Activated naive CD8-positive, alpha-beta T cell treated with anti-CD3 and anti-CD28 coated beads, Interleukin-2, amount 50 U/mL, for 24 hours (primary cell): ENCODE measurements around the gene FGF22.

Experiments
- ATAC-seq: fragments of 150-1000 bp; cut with Tn5 transposase; one replicate; pipeline ENCODE4 v1.10.0; 2021
- DNase-seq: peaks from one replicate; pipeline ENCODE4 v3.0.0; 2021
- H3K27ac Mint-ChIP-seq: one replicate; pipeline ENCODE4 v1.8.0; 2021; ENCODE audit warnings: mild to moderate bottlenecking, mixed read lengths
- H3K27me3 Mint-ChIP-seq: one replicate; pipeline ENCODE4 v1.8.0; 2021; ENCODE audit warnings: mixed read lengths
- H3K36me3 Mint-ChIP-seq: one replicate; pipeline ENCODE4 v1.8.0; 2021; ENCODE audit warnings: low read depth, mixed read lengths
- H3K4me1 Mint-ChIP-seq: one replicate; pipeline ENCODE4 v1.8.0; 2021; ENCODE audit warnings: mixed read lengths
- H3K4me3 Mint-ChIP-seq: one replicate; pipeline ENCODE4 v1.8.0; 2021; ENCODE audit warnings: mild to moderate bottlenecking, moderate library complexity, mixed read lengths
- H3K9me3 Mint-ChIP-seq: one replicate; pipeline ENCODE4 v1.8.0; 2021; ENCODE audit warnings: mixed read lengths

FGF22 gene

DNA sequence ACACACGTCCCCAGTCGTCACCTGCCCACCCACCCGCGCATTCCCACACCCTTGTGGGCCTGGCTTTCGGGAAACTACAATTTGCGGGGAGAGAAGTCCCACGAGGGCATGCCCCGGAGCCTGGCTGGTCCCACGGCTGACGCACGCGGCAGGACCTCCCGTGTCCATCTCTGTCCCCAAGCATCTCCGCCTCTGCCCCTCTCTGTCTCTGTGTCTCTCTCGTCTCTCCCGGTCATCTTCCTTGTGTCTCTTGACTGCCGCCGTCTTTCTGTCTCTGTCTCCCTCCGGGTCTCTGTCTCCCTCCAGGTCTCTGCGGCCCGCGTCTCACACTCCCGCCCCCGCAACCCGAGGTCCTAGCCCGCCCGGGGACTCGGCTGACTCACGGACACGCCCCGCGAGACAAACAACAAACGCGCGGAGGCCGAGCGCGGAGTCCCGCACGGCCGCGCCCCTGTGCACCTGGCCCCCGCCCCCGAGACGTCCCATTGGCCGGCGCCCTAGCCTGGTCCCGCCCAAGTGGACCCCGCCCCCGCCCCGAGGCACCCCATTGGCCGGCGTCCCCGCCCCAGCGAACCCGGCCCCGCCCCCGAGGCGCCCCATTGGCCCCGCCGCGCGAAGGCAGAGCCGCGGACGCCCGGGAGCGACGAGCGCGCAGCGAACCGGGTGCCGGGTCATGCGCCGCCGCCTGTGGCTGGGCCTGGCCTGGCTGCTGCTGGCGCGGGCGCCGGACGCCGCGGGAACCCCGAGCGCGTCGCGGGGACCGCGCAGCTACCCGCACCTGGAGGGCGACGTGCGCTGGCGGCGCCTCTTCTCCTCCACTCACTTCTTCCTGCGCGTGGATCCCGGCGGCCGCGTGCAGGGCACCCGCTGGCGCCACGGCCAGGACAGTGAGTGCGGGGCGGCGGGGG, at the start of gene FGF22:
Gene FGF22 (plus strand): TSS at position 627 of the 908 bp plus-strand sequence. CDS start 47 bp downstream, at position 674.
- ATAC-seq (peak; percentile 89), DNase-seq (peak; percentile 95)
- Mint-ChIP-seq H3K36me3 (no peaks in the 10 kb centered on the region), H3K4me1 (peaks cover 9% of the 10 kb centered on the region), H3K27ac (peak within 1 kb of the TSS; percentile 83), H3K4me3 (peak within 1 kb of the TSS; percentile 79), H3K27me3 (peaks cover 2% of the 10 kb centered on the region), H3K9me3 (no peaks in the 10 kb centered on the region)

DNA sequence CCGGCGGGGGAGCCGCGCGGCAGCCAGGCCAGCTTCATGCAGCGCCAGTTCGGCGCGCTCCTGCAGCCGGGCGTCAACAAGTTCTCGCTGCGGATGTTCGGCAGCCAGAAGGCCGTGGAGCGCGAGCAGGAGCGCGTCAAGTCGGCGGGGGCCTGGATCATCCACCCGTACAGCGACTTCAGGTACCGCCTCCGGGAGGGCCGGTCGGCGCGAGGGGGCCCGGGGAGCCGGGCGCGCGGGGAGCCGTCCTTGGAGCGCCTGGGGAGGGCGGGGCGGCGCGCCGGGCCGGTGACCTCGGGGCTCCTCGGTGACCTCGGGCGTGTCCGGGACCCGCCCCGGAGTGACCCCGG, 49.3 kb upstream of the FGF22 start:
- ATAC-seq (peak; percentile 30), DNase-seq (no peak)
- Mint-ChIP-seq H3K9me3 (no peaks in the 10 kb centered on the region), H3K4me3 (no peak overlapping the region), H3K27ac (no peak overlapping the region), H3K36me3 (no peaks in the 10 kb centered on the region), H3K27me3 (peaks cover 34% of the 10 kb centered on the region), H3K4me1 (peaks cover 3% of the 10 kb centered on the region)

DNA sequence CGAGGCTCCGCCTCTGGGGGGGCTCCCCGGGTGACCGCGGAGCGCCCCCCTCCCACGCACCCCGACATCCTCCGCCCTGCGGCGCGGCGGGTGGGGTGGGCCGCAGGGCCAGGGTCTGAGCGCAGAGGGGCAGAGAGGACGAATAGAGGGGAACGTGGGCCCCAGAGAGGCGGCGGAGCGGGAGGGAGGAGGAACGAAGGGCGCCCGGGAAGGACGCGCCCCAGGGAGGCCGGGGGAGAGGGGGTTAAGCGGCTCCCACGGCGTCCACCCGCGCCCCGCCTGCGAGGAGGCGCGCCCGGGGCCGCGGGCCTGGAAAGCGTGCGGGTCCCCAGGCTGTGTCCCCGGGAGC, 49.0 kb upstream of the FGF22 start:
- Mint-ChIP-seq H3K36me3 (no peaks in the 10 kb centered on the region), H3K27ac (no peak overlapping the region), H3K4me1 (peaks cover 3% of the 10 kb centered on the region), H3K27me3 (peaks cover 34% of the 10 kb centered on the region), H3K9me3 (no peaks in the 10 kb centered on the region), H3K4me3 (no peak overlapping the region)
- no peak for ATAC-seq
- no peak for DNase-seq

DNA sequence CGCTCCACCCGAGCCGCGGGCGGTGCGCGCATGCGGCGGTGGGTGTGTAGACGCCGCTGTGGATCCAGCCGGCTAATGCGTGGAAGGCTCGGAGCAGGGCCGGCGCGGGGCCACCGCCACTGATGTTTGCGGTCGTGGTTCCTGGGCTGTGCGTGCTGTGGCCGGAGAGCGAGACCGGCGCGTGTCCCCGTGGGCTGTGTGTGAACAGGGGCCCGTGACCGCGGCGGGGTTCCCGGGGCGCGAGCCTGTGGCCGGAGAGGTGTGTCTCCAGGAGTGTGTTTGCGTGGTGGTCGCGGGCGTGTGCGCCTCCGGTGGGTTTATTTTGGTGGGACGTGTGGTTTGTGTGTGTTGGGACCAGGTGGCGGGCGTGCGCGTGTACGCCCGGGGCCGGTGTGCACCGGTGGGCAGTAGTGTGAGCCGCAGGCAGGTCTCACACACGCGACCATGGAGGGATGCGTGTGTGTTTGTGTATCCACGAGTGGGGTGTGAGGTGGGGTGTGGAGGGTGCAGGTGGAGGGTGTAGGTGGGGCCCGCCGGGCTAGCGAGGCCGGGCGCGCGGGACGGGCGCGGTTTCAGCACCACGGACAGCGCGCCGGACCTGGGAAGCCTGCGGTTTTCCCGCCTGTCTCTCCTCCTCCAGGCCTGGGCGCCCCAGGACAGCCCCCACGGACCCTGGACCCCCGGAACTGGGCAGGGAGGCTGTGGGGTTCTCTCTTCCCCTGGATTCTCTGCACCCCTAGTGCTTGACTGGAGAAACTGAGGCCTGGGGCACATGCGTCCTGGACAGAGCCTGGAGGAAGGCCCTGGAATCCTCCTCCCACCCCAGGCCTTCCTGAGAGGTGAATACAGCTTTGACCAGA, 48.4 kb upstream of the FGF22 start:
- DNase-seq (no peak), ATAC-seq (no peak)
- H3K36me3 Mint-ChIP-seq = no peaks in the 10 kb centered on the region
- H3K27me3 Mint-ChIP-seq = peaks cover 29% of the 10 kb centered on the region
- H3K9me3 Mint-ChIP-seq = no peaks in the 10 kb centered on the region
- no peak overlapping the region for H3K4me3 Mint-ChIP-seq
- H3K27ac Mint-ChIP-seq = no peak overlapping the region
- H3K4me1 Mint-ChIP-seq = peaks cover 3% of the 10 kb centered on the region

DNA sequence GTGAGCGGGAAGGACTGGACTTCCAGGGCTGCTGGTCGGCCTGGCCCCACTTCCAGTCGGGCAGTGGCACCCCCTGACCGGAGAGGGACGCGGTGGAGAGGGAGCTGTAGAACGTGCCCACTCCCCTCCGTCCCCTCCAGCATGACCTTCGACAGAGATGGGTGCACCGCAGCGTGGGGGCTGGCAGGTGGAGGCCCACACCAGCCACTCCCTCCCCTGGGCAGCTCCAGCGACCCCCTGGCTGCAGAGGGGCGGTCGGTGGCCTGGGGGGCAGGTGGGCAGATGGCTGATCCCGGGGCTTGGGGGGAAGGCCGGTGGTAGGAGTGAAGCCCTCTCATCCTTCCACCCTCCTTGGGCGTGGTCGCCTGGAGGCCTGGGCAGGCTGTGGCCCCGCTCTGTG, 47.6 kb upstream of the FGF22 start:
- H3K36me3 Mint-ChIP-seq = no peaks in the 10 kb centered on the region
- H3K27me3 Mint-ChIP-seq = peaks cover 26% of the 10 kb centered on the region
- no peak overlapping the region for H3K27ac Mint-ChIP-seq
- H3K9me3 Mint-ChIP-seq = no peaks in the 10 kb centered on the region
- DNase-seq = no peak
- no peak for ATAC-seq
- peaks cover 3% of the 10 kb centered on the region for H3K4me1 Mint-ChIP-seq
- no peak overlapping the region for H3K4me3 Mint-ChIP-seq

DNA sequence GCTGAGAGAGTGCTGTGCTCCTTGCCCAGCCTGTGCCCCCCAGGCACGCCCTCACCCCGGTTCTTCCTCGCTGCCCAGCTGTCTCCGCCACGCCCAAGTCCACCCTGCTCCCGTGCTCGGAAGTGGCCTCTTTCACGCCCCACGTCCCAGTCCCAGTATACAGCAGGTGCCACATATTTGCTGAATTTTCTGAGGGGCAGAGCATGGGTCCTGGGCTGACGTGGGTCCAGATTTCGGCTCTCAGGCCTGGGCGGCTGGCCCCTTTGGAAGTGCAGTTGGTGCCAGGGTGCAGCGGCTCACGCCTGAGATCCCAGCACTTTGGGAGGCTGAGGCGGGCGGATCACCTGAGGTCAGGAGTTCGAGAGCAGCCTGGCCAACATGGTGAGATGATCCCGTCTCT, 46.6 kb upstream of the FGF22 start:
- DNase-seq = no peak
- Mint-ChIP-seq H3K4me1 (peaks cover 2% of the 10 kb centered on the region), H3K36me3 (no peaks in the 10 kb centered on the region), H3K27ac (no peak overlapping the region), H3K4me3 (no peak overlapping the region), H3K9me3 (no peaks in the 10 kb centered on the region), H3K27me3 (peaks cover 25% of the 10 kb centered on the region)
- ATAC-seq = no peak

DNA sequence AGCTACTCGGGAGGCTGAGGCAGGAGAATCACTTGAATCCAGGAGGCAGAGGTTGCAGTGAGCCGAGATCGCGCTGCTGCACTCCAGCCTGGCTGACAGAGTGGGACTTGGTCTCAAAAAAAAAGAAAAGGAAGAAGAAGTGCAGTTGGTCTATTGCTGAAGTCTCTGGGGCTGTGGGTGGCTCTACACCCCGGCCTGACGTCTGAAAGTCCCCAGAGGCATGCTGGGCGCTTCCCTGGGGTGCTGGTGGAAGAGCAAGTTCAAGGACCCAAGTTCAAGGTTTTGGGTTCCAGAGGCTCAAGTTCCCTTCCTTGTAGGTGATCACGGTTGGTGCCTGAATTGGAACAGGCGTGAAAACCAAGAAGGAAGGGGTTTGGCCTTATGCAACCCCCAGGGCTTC, 46.2 kb upstream of the FGF22 start:
- peaks cover 2% of the 10 kb centered on the region for H3K4me1 Mint-ChIP-seq
- no peak overlapping the region for H3K27ac Mint-ChIP-seq
- ATAC-seq (no peak), DNase-seq (no peak)
- H3K36me3 Mint-ChIP-seq = no peaks in the 10 kb centered on the region
- no peak overlapping the region for H3K4me3 Mint-ChIP-seq
- H3K27me3 Mint-ChIP-seq = peaks cover 23% of the 10 kb centered on the region
- no peaks in the 10 kb centered on the region for H3K9me3 Mint-ChIP-seq

DNA sequence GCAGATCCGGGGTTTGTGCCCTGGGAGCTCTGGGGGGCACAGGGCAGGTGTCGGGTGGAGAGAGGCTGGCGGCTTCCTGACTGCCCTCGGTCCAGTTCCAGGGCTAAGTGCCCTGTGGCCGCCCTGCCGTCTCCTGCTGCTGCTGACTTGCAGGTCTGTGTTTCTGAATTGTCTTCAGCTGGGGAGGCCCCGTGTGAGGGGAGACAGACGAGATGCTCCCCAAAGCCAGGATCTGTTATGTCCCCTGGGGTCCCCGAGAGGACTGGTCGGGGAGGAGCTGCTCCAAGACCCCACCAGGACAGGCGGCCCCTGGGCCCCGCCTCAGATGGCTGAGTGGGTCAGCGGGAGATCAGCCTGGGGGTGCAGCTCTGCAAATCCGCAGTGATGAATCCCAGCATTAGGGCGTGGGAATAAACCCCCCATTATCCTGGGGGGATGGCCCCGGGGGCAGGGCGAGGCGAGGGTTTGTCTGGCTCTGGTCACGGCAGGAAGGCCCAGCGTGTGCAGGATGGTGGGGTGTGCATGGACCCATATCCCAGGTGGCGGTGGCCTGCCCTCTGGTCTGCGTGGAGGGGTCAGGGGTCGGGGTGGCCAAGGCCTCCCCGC, 45.3 kb upstream of the FGF22 start:
- no peak for DNase-seq
- no peaks in the 10 kb centered on the region for H3K4me1 Mint-ChIP-seq
- no peak overlapping the region for H3K27ac Mint-ChIP-seq
- H3K9me3 Mint-ChIP-seq = no peaks in the 10 kb centered on the region
- no peak for ATAC-seq
- no peaks in the 10 kb centered on the region for H3K36me3 Mint-ChIP-seq
- H3K4me3 Mint-ChIP-seq = no peak overlapping the region
- peaks cover 15% of the 10 kb centered on the region for H3K27me3 Mint-ChIP-seq

DNA sequence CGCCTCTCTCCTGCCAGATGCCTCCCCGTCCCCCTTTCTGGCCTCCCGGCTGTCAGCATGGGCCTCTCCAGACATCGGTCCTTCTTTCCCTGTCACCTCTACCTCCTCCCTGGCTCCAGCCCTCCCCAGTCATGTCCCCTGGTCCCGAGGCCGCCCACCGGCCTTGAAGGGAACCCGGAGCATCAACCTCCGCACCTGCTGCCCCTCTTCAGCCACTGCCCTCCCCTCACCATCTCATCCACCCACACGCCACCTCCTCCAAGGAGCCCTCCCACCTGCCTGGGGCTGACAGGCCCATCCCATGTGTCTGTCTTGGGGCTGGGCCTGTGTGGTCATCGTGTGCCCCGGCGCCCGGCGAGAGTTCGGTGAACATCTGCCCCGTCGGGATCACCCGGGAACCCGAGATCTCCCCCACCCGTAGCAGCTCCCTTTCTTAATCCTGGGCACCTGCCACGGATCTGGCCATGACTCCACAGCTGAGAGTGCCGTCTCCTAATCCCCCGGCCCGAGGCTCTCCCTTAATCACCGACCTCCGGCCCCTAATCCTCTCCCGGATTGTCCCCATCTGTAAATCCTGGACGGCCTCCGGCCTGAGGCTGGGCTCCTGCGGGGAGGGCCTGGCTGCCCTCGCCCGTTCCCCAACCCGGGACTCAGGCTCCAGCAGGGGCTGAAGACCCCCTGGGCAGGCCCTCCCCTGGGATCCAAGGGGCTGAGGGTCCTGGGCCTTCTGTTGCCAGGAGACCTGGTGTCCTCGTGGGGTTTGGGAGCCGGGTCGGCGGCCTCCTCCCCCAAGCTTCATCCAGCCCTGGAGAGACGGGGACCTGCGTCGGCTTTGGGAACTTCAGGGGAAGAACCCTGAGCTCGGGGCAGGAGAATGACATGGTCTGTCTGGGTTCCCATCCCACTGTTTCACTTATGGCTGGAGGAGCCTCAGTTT, 44.1 kb upstream of the FGF22 start:
- H3K36me3 Mint-ChIP-seq = no peaks in the 10 kb centered on the region
- no peaks in the 10 kb centered on the region for H3K4me1 Mint-ChIP-seq
- no peak overlapping the region for H3K4me3 Mint-ChIP-seq
- H3K27me3 Mint-ChIP-seq = peaks cover 15% of the 10 kb centered on the region
- no peak overlapping the region for H3K27ac Mint-ChIP-seq
- ATAC-seq = no peak
- no peaks in the 10 kb centered on the region for H3K9me3 Mint-ChIP-seq
- DNase-seq = no peak

DNA sequence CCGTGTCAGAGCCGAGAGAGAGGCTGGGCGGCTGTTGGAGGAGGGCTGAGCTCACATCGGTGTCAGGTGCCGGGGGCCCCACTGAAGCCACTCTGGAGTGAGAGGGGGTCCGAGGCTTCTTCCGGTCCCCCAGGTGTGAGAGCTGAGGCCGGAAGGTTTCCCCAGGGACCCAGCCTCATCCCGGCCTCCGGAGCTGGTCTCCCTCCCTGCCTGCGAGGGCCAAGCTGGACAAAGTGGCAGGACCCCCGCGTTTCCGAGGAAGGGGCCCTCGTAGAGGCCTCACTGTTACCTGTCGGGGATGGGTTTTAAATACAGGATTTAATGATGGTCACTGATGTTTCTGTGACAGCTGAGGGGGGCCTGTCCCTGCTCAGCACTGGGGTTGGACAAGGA, 43.4 kb upstream of the FGF22 start:
- Mint-ChIP-seq H3K4me1 (no peaks in the 10 kb centered on the region), H3K27me3 (peaks cover 13% of the 10 kb centered on the region), H3K4me3 (no peak overlapping the region), H3K36me3 (no peaks in the 10 kb centered on the region), H3K27ac (no peak overlapping the region), H3K9me3 (no peaks in the 10 kb centered on the region)
- ATAC-seq (no peak), DNase-seq (no peak)

DNA sequence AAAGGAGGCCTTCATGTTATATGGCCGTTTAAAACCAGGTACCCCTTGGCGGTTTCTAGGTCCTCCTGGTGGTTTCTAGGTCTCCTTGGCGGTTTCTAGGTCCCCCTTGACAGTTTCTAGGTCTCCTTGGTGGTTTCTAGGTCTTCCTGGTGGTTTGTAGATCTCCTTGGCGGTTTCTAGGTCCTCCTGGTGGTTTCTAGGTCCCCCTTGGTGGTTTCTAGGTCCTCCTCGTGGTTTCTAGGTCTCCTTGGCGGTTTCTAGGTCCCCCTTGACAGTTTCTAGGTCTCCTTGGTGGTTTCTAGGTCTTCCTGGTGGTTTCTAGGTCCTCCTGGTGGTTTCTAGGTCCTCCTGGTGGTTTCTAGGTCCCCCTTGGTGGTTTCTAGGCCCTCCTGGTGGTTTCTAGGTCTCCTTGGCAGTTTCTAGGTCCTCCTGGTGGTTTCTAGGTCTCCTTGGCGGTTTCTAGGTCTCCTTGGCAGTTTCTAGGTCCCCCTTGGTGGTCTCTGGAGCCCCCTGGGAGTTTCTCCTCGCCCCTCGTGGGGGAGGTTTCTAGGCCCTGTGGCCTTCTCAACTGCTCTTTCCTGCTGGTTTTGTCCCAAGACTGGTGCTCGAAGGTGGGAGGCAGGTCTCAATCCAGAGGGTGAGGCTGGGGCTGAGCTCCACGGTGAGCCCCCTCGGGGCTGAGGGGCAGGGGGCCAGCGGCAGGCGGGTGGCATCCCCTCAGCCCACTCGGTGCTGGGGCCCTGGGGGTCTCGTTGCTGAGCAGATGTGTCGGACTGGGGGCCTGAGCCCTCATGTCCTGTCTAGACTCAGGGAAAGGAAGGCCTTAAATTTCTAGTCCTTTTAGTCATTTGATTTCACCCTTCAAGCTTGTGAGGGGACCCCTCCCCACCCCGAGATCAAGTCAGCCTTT, 42.0 kb upstream of the FGF22 start:
- ATAC-seq (no peak), DNase-seq (no peak)
- Mint-ChIP-seq H3K36me3 (no peaks in the 10 kb centered on the region), H3K27me3 (peaks cover 7% of the 10 kb centered on the region), H3K4me3 (no peak overlapping the region), H3K9me3 (no peaks in the 10 kb centered on the region), H3K4me1 (no peaks in the 10 kb centered on the region), H3K27ac (no peak overlapping the region)

DNA sequence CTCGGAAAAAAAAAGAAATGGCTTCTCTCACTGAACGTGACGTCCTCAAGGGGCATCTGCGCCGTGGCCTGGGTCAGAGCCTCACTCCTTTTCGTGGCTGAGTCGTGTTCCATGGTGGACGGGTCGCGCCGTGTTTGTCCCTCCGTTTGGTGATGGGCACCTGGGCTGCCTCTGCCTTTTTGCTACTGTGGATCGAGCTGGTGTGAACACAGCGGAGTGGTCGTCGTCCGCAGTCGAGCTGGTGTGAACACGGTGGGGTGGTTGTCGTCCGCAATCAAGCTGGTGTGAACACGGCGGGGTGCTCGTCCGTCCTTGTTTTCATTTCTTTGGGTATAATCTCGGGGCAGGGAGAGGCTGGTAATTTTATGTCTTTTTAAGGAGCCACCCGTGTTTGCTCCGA, 38.4 kb upstream of the FGF22 start:
- Mint-ChIP-seq H3K27me3 (no peaks in the 10 kb centered on the region), H3K4me1 (no peaks in the 10 kb centered on the region), H3K27ac (no peak overlapping the region), H3K4me3 (no peak overlapping the region), H3K36me3 (no peaks in the 10 kb centered on the region), H3K9me3 (no peaks in the 10 kb centered on the region)
- DNase-seq = no peak
- ATAC-seq = no peak

DNA sequence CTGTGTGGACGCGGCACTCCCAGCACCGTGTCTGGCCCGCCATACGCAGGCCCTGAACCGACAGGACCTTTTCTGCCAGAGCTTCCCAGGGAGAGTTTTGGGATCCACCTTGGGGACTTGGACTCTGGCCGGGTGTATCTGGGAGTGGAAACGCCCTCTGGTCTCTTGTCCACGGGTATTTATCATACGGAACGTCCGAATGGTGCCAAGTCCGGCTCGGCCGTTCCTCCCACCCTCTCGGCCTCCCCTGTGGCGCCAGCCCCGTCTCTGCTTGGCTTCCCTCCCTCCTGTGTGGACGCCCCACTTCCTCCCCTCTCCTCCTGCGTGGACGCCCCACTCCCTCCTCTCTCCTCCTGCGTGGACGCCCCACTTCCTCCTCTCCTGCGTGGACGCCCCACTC, 37.9 kb upstream of the FGF22 start:
- Mint-ChIP-seq H3K4me1 (no peaks in the 10 kb centered on the region), H3K27me3 (no peaks in the 10 kb centered on the region), H3K27ac (no peak overlapping the region), H3K9me3 (no peaks in the 10 kb centered on the region), H3K4me3 (no peak overlapping the region), H3K36me3 (no peaks in the 10 kb centered on the region)
- DNase-seq (no peak), ATAC-seq (no peak)
